GM18519 (cell line): ENCODE data around the gene PLD3.
"Not testable (repeated sequence)": the region's sequence is repeated elsewhere in the genome, so short reads cannot be mapped to it uniquely, and the experiment has no call there.

Experiments
- ATAC-seq: cut with Tn5 transposase; IDR thresholded peaks from one replicate; pipeline ENCODE4 v1.9.1; 2021; ENCODE audit warnings: mild to moderate bottlenecking, moderate library complexity; ENCODE audit not compliant: unreplicated experiment, low FRiP score

The PLD3 gene

GRCh38 chr19:40360708-40361241 lies 12.3 kb downstream of the PLD3 start:
- no peak for ATAC-seq

GRCh38 chr19:40362160-40362559 lies 13.7 kb downstream of the PLD3 start:
- ATAC-seq: no peak

- ATAC-seq: no peak
These were observed 14.6 kb downstream of the PLD3 start for GRCh38 chr19:40363069-40363468.

GRCh38 chr19:40365010-40365409 lies 16.5 kb downstream of the PLD3 start:
- ATAC-seq: no peak

GRCh38 chr19:40365613-40366401 lies 17.3 kb downstream of the PLD3 start:
- ATAC-seq: no peak

- no peak for ATAC-seq
These were observed 18.4 kb downstream of the PLD3 start for GRCh38 chr19:40366697-40367561.

- ATAC-seq: no peak
These were observed 19.3 kb downstream of the PLD3 start for GRCh38 chr19:40367577-40368434.

GRCh38 chr19:40369797-40370196 lies 21.3 kb downstream of the PLD3 start:
- no peak for ATAC-seq

GRCh38 chr19:40370253-40370652 lies 21.8 kb downstream of the PLD3 start:
- not testable (repeated sequence) for ATAC-seq

GRCh38 chr19:40370997-40371801 lies 22.7 kb downstream of the PLD3 start:
- ATAC-seq: no peak

- ATAC-seq: no peak
These were observed 23.3 kb downstream of the PLD3 start for GRCh38 chr19:40371802-40372122.

GRCh38 chr19:40374084-40374483 lies 25.6 kb downstream of the PLD3 start:
- ATAC-seq: no peak

GRCh38 chr19:40376286-40376862 lies 27.9 kb downstream of the PLD3 start:
- ATAC-seq: no peak

GRCh38 chr19:40377876-40378385 lies 29.4 kb downstream of the PLD3 start:
- no peak for ATAC-seq

GRCh38 chr19:40378509-40378908 lies 30.0 kb downstream of the PLD3 start:
- ATAC-seq: no peak

- no peak for ATAC-seq
These were observed 31.1 kb downstream of the PLD3 start for GRCh38 chr19:40379446-40380198.

GRCh38 chr19:40380199-40381037 lies 31.9 kb downstream of the PLD3 start:
- no peak for ATAC-seq

GRCh38 chr19:40381321-40381720 lies 32.8 kb downstream of the PLD3 start:
- no peak for ATAC-seq
